GM18907 (cell line): ENCODE results near the gene FAM131C.
"Not testable (repeated sequence)": the region's sequence is repeated elsewhere in the genome, so short reads cannot be mapped to it uniquely, and the experiment has no call there.

Source experiments
- ATAC-seq: cut with Tn5 transposase; IDR thresholded peaks from one replicate; pipeline ENCODE4 v1.9.1; 2021; ENCODE audit warnings: mild to moderate bottlenecking, moderate library complexity; ENCODE audit not compliant: unreplicated experiment

FAM131C gene

GRCh38 chr1:16062687-16063075 lies 10.8 kb downstream of the FAM131C start:
- not testable (repeated sequence) for ATAC-seq

DNA sequence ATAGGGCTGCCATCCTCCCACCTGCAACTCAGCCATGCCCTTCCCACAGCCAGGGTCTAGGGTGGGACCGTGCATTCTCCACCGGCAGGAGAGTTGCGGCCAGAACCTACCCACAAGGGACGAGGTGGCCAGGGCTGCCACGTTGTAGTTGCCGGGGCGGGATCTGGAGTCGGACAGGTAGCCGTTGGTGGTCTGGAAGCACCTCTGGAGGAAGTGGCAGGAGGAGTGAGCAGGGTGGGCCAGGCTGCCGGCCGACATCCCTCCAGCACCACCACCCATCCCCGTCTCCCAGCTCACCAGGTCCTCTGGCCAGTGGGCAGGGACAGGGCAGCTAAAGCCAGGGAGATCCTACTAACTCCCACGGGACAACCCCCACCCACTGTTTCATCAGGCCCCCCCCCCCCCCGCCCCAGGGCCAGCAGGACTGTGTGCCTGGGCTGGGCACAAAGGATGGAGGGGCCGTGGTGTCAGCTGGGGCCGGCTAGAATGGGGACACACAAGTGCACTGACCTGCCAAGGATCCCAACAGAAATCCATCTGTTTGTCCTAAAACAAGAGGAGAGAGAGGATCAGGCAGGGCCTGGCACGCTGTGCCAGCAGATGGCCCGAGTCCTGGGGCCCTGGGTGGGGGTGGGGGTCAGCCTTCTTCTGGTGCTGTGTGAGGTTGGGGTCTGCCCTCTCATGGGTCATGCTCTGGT lies 11.3 kb downstream of the FAM131C start:
- ATAC-seq, result not testable (repeated sequence)

DNA sequence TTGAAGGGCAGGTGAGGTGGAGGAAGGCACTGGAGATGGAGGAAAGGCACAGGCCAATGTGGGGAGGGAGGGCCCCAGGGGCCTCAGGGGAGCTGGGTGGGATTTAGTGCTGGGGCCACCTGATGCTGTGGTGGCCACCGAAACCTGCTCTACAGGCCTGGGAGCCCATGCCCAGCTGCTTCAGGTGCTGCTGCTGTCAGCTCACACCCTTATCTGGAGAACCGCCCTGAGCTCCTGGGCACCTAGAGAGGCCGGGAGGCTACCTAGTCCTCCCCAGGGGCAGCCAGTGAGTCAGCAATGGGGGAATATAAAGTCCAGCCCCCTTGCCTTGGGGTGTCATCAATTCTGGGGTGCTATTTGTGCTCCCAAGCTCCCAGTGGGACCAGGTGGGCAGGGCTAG lies 12.2 kb downstream of the FAM131C start:
- ATAC-seq, result no peak

GRCh38 chr1:16058394-16059120 lies 14.9 kb downstream of the FAM131C start:
- ATAC-seq, result not testable (repeated sequence)

DNA sequence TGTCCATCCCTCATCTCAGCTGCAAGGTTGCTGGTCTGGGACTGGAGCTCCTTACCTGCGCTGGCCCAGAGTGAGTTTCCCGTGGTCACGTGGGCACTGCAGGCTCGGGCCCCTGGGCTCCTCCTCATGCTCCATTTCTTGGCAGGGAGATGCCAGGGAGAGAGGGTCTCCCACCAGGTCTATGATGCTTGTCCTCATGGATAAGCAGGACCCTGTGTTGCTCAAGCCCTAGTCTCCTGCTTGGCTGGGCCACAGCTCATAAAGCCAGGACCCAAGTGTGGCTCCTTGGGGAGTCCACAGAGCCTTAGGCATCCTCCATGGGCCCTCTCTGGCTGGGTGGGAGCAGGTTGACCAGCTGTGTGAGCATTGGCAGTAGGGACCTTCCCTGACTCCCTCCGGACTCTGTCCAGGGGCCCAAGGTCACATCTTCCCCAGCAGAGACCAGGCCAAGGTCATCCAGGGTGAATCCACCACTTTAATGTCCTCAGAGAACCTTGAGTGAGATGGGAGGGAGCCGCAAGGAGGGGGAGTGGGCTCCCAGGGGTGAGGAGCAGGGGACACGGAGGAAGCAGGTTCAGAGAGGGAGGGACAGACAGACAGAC lies 16.0 kb downstream of the FAM131C start:
- not testable (repeated sequence) for ATAC-seq

GRCh38 chr1:16056521-16056912 lies 16.9 kb downstream of the FAM131C start:
- ATAC-seq, result not testable (repeated sequence)

DNA sequence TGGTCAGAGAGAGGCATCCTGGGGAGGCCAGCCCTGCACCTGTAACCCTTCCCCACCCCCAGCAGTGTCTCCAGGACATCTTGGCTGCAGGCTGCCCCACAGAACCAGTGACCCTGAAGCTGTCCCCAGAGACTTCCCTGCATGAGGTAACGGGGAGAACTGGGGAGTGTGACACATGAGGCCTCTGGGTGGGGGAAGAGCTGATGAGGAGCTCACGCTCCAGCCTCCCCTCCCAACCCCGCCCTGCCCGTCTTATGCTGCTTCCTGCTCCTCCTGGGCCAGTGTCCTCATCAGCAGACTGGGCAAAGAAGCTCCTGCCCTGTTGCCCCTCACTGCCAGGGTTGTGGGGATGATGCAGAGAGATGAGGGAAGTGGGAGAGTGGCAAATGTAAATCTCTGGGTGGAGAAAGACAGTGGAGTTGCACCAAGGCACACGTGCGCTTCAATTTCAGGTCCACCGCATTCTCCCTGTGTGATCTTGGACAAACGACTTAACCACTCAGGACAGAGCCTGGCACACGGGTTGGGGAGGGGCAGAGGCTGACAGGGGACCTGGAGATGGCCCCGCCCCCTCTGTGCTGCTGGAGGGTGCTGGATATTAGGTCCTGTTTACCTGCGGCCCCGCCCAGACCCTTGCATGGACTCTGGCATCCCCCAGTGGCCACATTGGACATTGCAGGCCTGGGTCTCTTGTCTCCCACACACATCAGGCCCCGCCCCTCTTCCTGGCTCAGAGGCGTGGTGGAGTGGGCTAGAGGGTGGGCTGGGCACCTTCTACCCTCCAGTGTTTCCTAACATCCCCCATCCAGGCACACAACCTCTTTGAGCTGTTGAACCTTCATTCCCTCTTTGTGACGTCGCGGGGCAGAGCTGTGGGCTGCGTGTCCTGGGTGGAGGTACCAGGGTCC lies 17.6 kb downstream of the FAM131C start:
- peak; percentile 70 for ATAC-seq

GRCh38 chr1:16054598-16055540 lies 18.6 kb downstream of the FAM131C start:
- ATAC-seq, result no peak

GRCh38 chr1:16053781-16054502 lies 19.5 kb downstream of the FAM131C start:
- ATAC-seq, result no peak

- ATAC-seq, result not testable (repeated sequence)
Observed at GRCh38 chr1:16051949-16052348, 21.5 kb downstream of the FAM131C start.

DNA sequence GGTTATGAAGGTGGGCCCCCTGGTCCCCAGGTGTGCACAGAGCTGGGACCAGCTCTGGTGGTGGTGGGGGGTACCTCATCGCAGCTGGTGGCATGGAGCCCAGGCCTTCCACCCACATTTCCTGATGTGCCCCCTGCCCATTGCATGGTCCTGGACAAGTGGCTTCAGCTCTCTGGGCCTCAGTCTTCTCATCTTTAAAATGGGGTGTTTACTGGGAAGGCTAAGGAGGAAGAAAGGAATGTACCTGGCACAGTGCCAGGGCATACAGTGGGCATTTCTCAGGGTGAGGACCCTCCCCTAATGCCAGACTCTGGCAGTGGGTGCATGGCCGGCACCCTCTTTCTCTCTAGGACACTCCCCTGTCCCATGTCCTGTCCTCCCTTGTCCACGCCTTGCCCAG lies 22.4 kb downstream of the FAM131C start:
- no peak for ATAC-seq

- no peak for ATAC-seq
Observed at GRCh38 chr1:16050328-16050727, 23.1 kb downstream of the FAM131C start.

- no peak for ATAC-seq
Observed at GRCh38 chr1:16048573-16049189, 24.8 kb downstream of the FAM131C start.

DNA sequence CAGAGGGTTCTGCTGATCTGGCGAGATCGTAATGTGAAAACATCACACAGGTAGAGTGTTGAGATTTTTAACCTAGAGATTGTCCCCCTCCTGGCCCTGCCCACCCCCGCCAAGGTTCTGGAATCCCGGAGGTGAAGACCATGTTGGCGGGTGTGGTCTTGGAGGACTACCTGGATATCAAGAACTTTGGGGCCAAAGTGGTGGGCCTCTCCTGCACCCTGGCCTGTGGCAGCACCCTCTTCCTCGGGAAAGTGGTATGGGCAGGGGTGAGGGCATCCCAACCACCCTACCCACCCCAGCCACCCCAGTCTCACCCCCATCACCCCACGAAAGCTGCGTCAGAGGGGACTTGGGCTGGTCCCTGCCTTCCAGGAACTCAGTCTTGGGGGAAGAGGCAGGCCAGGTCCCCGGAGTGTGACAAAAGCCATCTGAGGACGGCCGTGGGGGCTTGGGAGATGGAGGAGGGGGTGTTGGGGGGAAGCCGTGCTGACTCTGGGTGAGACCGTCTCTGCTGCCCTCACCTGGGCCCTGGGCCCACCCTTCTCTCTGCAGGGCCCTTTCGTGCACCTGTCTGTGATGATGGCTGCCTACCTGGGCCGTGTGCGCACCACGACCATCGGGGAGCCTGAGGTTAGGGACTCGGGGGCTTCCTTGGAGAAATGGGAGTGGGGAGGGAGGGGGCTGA lies 25.5 kb downstream of the FAM131C start:
- ATAC-seq, result no peak

- no peak for ATAC-seq
Observed at GRCh38 chr1:16046842-16047241, 26.6 kb downstream of the FAM131C start.

GRCh38 chr1:16043950-16044349 lies 29.5 kb downstream of the FAM131C start:
- ATAC-seq, result no peak

DNA sequence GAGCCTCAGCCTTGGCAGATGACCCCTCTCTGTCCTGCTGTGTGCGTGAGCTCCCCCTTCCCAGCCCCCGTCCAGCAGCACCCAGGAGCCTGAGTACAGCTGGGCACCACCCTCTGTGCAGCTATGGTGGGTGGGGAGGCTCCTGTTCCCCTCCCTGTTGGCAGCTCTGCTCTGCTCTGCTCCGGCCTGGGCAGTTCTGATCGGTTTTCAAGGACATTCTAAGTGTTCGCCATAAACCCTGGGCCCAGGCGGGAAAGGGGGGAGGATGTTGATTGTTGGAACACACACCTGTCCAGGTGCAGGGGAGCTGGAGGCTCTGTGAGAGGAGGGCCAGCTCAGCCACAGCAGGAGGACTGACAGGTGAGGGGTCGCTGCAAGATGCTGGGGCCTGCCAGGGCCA lies 29.9 kb downstream of the FAM131C start, which contains the start of gene CLCNKB:
Gene CLCNKB (plus strand): TSS at position 262 of the 400 bp plus-strand sequence. CDS start 711 bp downstream, outside the sequence.
- ATAC-seq, result no peak

DNA sequence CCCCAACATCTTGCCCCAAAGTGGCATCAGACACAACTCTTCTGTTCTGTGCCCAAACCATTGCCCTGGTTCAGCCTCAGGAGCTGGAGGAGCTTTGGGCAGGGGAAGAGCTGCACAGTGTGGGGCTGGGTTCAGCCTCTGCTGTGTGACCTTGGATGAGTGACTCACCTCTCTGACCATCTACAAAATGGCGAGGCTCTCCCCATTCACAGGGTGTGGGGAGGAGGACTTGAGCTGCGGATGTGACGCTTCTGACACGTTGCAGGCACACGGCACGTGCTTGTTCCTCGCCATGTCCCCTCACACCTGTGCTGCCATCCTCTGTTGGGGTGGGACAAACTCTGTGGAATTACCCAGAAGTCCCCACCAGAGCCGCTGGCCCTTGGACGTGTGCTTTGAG lies 30.8 kb downstream of the FAM131C start:
- not testable (repeated sequence) for ATAC-seq
